Left lung (tissue), 10 donors: ENCODE data around the gene CPNE4. TPM values are rescaled to one million over a fixed set of nuclear protein-coding genes. Genes with fewer than 3 reads are reported as not detected.

ENCODE experiments used
- ATAC-seq: fragments of 200-7000 bp; cut with Tn5 transposase; one replicate; pipeline ENCODE4 v1.9.1; 2020; ENCODE audit warnings: moderate library complexity
- DNase-seq, 4 donors: peaks; one replicate each; pipeline ENCODE4 v3.0.0-alpha.2; 2013 to 2020
- H3K27ac ChIP-seq, 2 donors: fragments of 200-600 bp; sonication (generic) in 1 of 2; one replicate each; pipeline versions ENCODE4 v1.5.0 to v1.8.0; 2020 to 2021
- H3K27me3 ChIP-seq, 2 donors: fragments of 200-600 bp; sonication (generic) in 1 of 2; one replicate each; pipeline versions ENCODE4 v1.5.0 to v1.8.0; 2020 to 2021
- H3K36me3 ChIP-seq, 2 donors: fragments of 200-600 bp; sonication (generic) in 1 of 2; one replicate each; pipeline versions ENCODE4 v1.5.0 to v1.8.0; 2020 to 2021
- H3K4me1 ChIP-seq, 2 donors: fragments of 200-600 bp; one replicate each; pipeline ENCODE4 v1.8.0; 2021
- H3K4me3 ChIP-seq, 2 donors: fragments of 200-600 bp; sonication (generic) in 1 of 2; one replicate each; pipeline versions ENCODE4 v1.5.0 to v1.8.0; 2020 to 2021; ENCODE audit warnings: mild to moderate bottlenecking in 1 of 2
- H3K9me3 ChIP-seq, 2 donors: fragments of 200-600 bp; sonication (generic) in 1 of 2; one replicate each; pipeline versions ENCODE4 v1.5.0 to v1.8.0; 2020 to 2021
- intact Hi-C, 2 donors: fragments of 100-400 bp; cut with DNase I; formaldehyde crosslinking; loops; one replicate each; pipeline versions ENCODE4 v1.11.2 to v1.14.2; 2022
- polyA plus RNA-seq, 6 donors: library from polyadenylated mRNA; unstranded; fragments of 120-200 nt; gene quantifications; one replicate each; pipeline ENCODE4 v1.2.1, GENCODE V29; 2013; ENCODE audit not compliant: insufficient read length in 6 of 6
- total RNA-seq, 2 donors: library from RNA; stranded (reverse); fragmentation: NEBNext Ultra II Directional; extraction: Animal tissue kit (Norgen Biotek cat#: 25700); gene quantifications; one replicate each; pipeline ENCODE4 v1.2.1, GENCODE V29; 2021
- TF ChIP-seq, protein P1 (sequence below), 2 donors: fragments of 200-600 bp; sonication (generic) in 1 of 2; IDR thresholded peaks; one replicate each; pipeline versions ENCODE4 v1.5.0 to v1.8.0; 2021; ENCODE audit warnings: antibody characterized with exemption in 2 of 2
- donor health status: DM: no; HTN: yes; CAD: no.
- donor health status: DM: no; HTN: no; CAD: no.

CPNE4 gene
- total and polyA plus RNA-seq, 8 donors = 0.24 to 2.1 (median 0.85) TPM

DNA sequence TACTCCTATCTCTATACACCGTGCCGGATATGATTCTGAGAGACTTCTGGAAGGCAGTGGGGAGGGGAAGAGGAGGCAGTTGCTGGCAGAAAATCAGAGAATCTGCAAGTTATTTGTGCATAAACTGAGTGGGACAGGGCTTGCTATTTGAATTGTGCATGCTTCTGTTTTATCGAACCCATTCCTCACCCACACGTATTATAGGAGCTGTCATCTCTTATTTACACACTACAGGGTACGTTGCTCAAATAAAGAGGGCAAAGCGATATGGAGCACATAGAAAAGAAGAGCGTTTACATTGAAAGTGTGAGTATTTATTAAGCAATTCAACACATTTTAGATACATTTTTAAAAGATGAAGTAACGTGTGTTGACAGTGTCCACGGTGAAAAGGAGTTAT is 191.6 kb downstream of the CPNE4 start:
- no peaks in the 10 kb centered on the region for H3K9me3 ChIP-seq
- H3K27me3 ChIP-seq = no peaks in the 10 kb centered on the region
- no peak for DNase-seq
- TF ChIP-seq, protein P1, sequence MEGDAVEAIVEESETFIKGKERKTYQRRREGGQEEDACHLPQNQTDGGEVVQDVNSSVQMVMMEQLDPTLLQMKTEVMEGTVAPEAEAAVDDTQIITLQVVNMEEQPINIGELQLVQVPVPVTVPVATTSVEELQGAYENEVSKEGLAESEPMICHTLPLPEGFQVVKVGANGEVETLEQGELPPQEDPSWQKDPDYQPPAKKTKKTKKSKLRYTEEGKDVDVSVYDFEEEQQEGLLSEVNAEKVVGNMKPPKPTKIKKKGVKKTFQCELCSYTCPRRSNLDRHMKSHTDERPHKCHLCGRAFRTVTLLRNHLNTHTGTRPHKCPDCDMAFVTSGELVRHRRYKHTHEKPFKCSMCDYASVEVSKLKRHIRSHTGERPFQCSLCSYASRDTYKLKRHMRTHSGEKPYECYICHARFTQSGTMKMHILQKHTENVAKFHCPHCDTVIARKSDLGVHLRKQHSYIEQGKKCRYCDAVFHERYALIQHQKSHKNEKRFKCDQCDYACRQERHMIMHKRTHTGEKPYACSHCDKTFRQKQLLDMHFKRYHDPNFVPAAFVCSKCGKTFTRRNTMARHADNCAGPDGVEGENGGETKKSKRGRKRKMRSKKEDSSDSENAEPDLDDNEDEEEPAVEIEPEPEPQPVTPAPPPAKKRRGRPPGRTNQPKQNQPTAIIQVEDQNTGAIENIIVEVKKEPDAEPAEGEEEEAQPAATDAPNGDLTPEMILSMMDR (IDR thresholded peaks at IDR 0.05) = no peak
- intact Hi-C loops = no loop called here
- no peak overlapping the region for H3K27ac ChIP-seq
- peak; percentile 31 for ATAC-seq
- no peaks in the 10 kb centered on the region for H3K36me3 ChIP-seq
- no peaks in the 10 kb centered on the region for H3K4me1 ChIP-seq
- H3K4me3 ChIP-seq = no peak overlapping the region

DNA sequence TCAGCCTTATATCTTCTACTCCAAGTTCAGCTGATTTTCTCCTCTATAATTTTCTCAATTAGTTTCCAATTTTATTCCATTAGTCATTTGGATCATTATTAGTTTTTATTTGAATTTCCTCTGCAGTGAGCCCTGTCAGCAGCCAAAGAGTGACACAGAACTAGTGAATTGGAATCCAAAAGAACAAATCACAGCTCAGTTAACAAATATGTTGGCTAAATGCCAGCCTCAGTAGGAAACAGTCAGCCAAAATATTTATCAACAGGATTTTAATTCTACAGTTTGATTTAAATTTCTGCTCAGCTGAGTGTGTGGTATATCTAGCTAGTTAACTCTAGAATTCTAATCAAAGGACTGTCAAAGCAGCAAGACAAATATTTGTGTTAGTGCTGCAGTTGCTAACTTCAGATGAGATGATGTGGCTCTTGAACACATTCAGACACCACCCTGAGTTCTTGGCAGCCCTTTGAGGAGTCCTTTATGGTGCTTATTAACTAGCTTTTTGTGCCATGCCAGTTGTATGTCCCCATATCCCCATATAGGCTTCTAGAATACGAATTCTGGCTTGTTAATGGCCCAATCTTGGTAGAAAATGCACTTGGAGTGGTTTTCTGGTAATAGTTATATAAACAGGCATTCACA is 194.5 kb downstream of the CPNE4 start:
- no peaks in the 10 kb centered on the region for H3K9me3 ChIP-seq
- no peak overlapping the region for H3K4me3 ChIP-seq
- H3K36me3 ChIP-seq = no peaks in the 10 kb centered on the region
- no peaks in the 10 kb centered on the region for H3K27me3 ChIP-seq
- ATAC-seq (peak; percentile 83), DNase-seq (no peak)
- TF ChIP-seq, protein P1 (IDR thresholded peaks at IDR 0.05) = no peak
- H3K27ac ChIP-seq = no peak overlapping the region
- no peaks in the 10 kb centered on the region for H3K4me1 ChIP-seq
- intact Hi-C loops = no loop called here

DNA sequence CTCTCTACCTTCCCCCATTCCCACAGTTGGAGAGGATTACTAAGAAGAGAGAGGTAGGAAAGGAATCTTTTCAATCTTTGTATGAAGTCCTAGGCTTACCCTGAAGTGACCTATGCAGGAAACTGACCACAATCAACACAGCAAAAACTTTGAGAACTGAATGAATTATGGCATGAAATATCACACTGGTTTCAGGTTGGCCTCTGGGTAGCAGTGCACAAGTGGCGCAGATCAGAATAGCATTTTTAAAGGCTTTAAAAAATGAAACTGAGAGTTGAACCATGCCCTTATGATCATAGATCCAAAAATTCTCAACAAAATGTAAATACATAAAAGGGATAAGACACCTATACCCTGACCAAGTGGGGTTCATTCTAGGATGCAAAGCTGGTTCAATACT is 198.9 kb downstream of the CPNE4 start:
- H3K4me3 ChIP-seq = no peak overlapping the region
- H3K27me3 ChIP-seq = peaks cover 0 to 7% of the 10 kb centered on the region in 2 donors
- intact Hi-C loops = no loop called here
- DNase-seq = no peak
- H3K4me1 ChIP-seq = no peaks in the 10 kb centered on the region
- TF ChIP-seq, protein P1 (IDR thresholded peaks at IDR 0.05) = no peak
- H3K27ac ChIP-seq = no peak overlapping the region
- no peaks in the 10 kb centered on the region for H3K9me3 ChIP-seq
- no peaks in the 10 kb centered on the region for H3K36me3 ChIP-seq
- ATAC-seq = no peak

DNA sequence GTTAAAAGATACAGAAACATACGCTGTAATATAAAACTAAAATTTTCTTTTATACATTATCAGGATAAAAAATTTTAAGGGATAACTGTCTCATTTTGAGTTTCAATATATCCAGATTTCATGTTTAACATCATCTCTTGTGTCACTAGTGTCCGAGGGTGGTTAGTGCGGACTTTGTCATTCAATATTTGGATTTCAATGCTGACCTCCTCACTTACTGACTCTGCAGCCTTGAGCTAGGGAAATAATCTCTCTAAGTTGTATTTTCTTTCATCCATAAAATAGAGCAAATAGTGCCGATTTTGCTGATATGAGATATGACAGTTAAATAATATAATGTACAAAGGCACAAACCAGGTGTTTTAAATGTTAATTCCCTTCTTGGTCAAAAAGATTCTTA is 203.2 kb downstream of the CPNE4 start:
- no peaks in the 10 kb centered on the region for H3K36me3 ChIP-seq
- H3K4me1 ChIP-seq = no peaks in the 10 kb centered on the region
- no peak for ATAC-seq
- no peak overlapping the region for H3K27ac ChIP-seq
- peaks cover 0 to 7% of the 10 kb centered on the region in 2 donors for H3K27me3 ChIP-seq
- DNase-seq = no peak
- TF ChIP-seq, protein P1 (IDR thresholded peaks at IDR 0.05) = no peak
- no peak overlapping the region for H3K4me3 ChIP-seq
- intact Hi-C loops = no loop called here
- H3K9me3 ChIP-seq = no peaks in the 10 kb centered on the region

DNA sequence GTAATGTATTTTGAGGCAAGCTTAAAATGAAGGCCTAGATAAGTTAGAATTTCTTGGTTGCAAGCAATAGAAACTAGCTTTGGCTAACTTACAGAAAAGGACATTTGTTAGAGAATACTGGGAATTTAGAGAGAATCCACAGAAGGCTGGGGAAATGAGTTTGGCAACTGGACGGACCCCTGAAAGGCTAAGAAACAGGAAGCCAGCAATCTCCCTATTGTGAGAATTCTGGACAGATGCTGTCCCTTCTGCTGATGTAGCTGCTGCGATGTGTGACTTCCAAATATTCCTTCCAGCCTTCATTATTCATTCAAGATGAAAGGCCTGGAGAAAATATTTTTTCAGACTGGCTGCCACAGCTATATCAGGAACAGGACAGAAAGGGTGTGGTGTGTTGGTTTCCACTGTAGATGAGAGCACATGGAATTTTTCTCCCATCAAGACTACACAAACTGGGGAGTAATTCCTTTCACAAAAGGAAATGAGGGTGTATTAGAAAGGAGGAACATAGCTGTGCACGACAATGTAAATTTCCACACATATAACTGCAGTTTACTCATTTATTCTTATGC is 213.5 kb downstream of the CPNE4 start:
- Histone ChIP-seq H3K36me3 (no peaks in the 10 kb centered on the region), H3K27me3 (no peaks in the 10 kb centered on the region), H3K9me3 (no peaks in the 10 kb centered on the region), H3K27ac (no peak overlapping the region), H3K4me1 (no peaks in the 10 kb centered on the region), H3K4me3 (no peak overlapping the region)
- DNase-seq (no peak), ATAC-seq (no peak)
- TF ChIP-seq, protein P1 (IDR thresholded peaks at IDR 0.05) = no peak
- intact Hi-C loops = no loop called here
